ENCODE results near the gene PITPNB.

The PITPNB gene

GRCh38 chr22:27918341-27919221 lies 475 bp downstream of the PITPNB start:
- DNase-seq: peak; percentile 11

GRCh38 chr22:27915986-27916385 lies 3.1 kb downstream of the PITPNB start:
- DNase-seq: no peak

- DNase-seq: no peak
Measured at GRCh38 chr22:27913162-27913741, 5.8 kb downstream of the PITPNB start.

DNA sequence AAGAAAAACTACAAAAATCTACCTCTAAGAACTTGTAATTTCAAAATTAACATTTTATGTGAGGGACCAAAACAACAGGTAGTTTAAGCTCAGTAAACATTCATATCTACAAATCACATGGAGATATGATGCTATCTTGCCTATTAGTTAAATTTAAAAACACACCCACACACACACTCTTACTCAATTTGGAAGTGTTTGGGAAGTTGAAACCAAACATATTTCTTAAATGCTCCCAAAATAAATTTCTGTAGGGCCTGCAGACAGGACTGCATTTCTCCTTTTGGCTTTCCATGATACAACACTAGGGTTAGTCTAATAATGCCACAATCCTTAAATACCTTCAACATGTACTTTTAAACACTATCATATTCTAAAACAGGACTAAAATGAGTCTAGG lies 7.0 kb downstream of the PITPNB start:
- DNase-seq: no peak

DNA sequence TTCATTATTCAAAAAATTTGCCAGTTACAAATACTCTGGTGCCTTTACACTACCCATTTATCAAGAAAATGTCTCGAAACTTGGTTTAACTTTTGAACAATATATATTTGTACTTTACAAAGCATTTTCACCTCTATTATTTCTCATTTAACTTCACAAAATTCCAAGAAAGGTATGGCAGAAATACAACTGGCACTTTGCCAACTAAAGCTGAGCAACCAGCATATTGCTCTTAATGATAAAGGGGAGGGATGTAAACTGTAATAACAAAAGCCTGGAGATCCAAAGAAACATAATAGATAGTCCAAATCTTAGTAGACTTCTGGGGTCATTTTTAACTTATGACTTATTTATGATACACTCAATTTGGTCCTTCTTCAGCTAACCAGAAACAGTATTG lies 7.7 kb downstream of the PITPNB start:
- no peak for DNase-seq

DNA sequence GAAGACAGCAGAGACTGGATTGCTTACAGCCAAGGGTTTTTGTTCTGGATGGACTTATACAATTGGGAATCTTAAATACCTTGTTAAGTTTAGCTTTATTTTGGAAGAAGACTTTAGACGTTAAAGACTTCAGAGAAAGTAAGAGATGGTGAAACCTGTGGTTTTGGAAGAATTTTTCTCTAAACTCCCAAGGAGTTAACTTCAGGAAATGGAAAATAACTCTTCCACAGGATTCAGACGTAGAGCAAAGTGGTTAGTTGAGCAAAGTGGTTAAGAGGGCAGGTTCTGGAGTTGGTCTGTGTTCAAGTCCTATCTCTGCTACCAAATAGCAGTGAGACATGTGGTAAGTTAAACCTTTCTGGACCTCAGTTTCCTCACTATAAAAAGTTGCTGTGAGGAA lies 12.8 kb downstream of the PITPNB start:
- no peak for DNase-seq

GRCh38 chr22:27905653-27906052 lies 13.4 kb downstream of the PITPNB start:
- no peak for DNase-seq

DNA sequence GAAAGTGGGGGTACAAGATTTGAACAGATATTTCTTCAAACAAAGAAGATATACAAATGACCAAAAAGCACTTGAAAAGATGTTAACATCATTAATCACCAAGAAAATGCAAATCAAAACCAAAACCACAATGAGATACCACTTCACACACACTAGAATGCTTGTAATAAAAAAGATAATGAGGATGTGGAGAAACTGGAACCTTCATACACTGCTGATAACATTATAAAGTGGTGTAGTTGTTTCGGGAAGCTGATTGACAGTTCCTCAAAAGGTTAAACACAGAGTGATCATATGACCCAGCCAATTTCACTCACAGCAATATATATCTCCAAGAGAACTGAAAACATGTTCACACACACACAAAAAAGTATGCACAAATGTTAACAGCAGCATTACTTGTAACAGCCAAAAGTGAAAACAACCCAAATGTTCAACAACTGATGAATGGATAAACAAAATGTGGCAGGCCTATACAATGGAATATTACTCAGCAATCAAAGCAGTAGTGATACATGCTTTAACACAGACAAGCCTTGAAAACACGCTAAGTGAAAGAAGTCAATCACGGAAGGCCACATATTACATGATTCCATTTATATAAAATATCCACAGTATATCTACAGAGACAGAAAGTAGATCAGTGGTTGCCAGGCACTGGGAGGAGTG lies 15.1 kb downstream of the PITPNB start:
- no peak for DNase-seq

DNA sequence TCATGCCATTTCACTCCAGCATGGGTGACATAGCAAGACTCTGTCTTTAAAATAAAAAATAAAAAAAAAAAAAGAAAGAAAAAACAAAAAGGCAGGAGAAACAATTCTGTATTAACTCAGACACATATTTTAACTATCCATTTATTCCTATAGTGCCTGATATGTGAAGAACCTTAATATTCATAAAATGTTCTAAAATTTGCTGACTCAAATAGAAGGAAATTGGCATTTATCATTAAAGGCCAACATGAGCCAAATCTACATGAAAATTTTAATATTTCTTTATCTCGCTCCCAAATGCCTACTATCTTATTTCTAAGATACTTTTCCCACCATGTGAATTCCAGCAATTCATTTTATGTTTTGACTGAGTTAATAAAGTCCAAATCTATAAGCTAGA lies 18.9 kb downstream of the PITPNB start:
- no peak for DNase-seq

DNA sequence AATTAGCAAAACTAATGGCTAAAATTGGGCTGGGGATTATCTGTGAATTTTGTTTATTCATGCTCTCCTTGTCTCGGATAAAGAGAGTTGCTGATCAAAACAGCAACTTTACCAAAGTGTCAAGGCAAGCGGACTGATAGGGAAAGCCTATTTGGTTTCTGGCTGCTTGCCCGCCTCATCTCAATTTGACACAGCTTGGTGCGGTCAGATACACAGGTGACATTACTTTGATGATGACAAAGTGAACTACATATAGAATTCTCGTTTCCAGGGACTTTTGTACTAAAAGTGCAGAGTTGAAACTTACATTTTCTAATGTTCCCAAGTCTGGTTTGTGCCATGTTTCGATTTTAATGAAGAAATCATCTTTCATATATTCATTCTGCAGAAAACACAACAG lies 22.8 kb downstream of the PITPNB start:
- no peak for DNase-seq

DNA sequence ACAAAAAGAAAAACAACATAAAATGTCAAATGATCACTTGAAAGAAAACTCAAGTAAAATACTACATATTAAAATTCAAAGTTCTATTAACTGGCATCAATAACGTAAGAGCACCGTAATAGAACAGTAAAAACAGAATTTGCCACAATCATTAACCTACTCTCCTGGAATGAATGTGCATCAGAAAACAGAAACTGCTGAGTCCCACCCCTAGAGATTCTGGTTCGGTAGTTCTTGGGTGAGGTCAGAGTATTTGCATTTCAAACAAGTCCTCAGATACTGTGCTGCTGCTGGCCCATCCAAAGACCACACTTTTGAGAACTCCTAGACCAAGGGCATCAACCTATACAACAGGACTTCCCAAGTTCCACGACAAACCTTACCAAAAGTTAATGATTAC lies 23.5 kb downstream of the PITPNB start:
- DNase-seq: no peak

DNA sequence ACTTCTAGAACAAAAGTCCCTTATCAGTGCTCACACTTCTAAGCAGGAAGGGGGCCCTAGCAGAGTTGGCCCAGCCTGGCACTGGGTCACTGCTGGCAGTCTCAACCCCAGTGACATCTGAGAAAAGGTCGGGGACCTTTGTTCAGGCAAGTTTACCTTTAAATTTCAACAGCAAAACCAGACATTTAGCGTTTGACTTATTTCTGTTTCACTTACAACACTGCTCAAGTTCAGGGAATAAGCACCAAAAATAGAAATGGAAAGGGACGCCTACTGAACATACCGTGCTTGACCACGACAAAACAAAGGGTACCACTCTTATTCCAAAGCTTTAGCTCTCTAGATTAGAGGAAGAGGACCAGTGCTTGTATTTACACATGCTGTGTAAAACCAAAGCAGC lies 26.2 kb downstream of the PITPNB start:
- no peak for DNase-seq

GRCh38 chr22:27892064-27892463 lies 27.0 kb downstream of the PITPNB start:
- no peak for DNase-seq

- no peak for DNase-seq
Measured at GRCh38 chr22:27888310-27888709, 30.7 kb downstream of the PITPNB start.

DNA sequence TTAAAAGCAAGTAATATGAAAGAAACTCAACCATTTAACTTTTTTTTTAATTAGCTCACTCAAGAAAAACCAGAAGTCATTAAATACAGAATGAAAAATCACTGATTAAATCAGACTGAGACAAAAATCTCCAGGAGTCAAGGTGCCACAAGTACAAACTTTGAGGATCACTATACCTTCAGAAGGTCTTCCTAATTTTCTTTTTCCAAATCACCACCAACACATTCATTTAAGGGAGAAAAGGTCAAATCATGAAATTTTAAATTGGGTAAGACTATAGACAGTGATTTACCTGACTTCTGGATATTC lies 32.3 kb downstream of the PITPNB start:
- DNase-seq: no peak

DNA sequence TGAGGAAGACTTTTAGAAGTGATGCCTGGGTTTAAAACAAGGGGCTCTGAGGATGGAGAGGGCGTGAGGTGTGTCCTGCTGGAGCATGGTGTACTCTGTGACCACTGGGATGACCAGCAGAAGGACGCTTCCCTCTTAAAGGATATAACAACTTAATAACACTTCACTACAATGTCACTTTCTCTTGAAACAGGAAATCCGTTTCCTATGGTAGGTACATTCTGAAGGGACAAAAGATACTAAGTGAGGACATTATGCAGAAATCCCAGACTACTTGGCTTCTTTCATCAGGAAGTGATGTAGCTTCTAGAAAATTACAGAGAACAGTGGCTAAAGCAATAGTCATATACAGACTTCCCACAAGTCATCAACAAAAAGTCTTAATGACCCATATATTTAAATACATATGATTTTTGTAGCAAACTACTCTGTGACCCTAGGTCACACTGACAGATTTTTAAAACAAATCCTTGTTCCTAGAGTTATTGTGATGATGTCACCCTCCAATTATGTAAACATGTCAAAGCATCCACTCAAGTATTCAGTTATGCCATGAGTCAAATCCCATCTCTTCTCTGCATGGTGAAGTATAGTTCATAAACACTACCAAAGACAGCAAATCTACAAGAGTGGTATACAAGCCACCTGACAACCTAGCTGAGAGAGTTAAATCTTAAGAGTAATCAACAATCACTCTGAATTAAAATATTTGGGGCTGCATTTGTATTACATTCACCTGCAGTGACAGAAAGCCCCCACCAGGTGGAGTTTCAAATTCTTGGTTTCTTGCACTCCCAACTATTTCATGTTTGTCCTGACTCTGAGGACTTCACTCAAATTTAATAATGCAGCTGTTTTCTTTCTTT lies 32.8 kb downstream of the PITPNB start:
- DNase-seq: peak; percentile 22

DNA sequence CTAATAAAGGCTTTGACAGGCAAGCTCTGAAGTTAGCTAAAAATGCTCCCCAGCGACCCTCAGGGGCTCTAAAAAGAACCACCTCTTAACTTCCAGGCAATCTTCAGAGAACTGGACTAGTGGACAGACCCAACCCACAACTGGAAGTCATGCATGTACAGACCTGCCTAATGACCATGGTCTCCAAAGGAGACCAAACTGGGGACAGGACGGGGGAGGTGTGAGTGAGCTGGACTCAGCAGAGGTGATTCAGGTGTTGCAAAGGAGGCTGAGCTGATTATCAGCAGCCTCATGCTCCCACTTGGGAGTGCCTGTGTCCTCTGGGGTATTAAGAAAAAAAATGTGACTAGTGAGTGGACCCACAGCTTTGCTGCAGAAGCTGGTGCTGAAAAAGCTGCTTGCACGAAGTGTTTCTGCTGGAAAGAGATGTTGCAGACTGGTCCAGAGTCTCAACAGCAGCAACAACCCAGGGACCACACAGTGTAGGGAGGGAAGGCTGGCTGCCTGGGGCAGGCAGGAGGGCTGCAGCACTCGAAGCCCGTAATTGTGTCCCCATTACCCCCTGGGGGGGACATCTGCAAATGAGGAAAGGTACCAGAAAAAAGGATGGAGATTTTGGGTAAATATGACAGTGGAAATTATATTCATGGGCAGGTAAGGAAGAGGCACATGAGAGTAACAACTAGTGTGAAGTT lies 35.3 kb downstream of the PITPNB start:
- no peak for DNase-seq

DNA sequence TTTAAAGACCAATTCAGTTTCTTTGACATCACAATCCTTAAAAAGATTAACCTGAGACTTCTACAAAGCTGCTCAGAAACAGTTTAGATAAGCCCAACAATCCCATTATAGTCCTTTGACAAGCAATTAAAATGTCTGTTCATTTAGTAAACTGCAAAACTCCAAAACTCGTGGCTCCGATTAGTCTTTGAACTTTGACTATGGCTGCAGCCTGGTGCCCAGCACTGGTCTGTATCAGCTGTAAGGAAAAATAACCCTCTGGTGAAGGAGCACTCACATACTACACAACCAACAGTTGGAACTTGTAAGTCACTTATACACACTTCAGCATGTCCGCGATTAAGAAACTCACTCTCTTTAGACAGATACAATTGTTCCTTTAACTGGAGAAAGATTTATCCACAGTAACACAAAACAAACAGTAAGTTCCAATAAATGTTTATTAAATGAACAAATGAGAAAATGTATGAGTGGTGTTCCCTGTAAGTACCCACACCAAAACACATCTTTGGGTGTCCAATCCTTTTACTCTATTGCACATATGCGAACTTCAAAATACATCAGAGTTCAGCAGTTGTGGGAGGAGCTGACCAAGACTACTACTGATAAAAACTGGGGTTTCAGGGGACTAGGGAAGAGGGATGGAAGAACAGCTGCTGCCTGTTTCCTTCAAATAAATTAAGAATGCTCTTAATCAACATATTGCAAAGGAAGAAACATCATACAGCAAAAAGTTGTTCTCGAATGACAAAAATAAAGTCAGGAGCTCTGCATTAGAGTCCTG lies 36.4 kb downstream of the PITPNB start:
- no peak for DNase-seq

- no peak for DNase-seq
Measured at GRCh38 chr22:27881421-27881820, 37.6 kb downstream of the PITPNB start.

GRCh38 chr22:27880778-27881394 lies 38.2 kb downstream of the PITPNB start:
- peak; percentile 10 for DNase-seq

- peak; percentile 13 for DNase-seq
Measured at GRCh38 chr22:27879923-27880322, 39.1 kb downstream of the PITPNB start.

Data from T1000 (cell line).